ENCODE measurements around the gene KCNK13. TPM values are rescaled to one million over a fixed set of nuclear protein-coding genes. Genes with fewer than 3 reads are reported as not detected.

KCNK13 gene
- total and polyA plus RNA-seq, 2 experiments from 2014 or later: 0.21 to 1.0 TPM

DNA sequence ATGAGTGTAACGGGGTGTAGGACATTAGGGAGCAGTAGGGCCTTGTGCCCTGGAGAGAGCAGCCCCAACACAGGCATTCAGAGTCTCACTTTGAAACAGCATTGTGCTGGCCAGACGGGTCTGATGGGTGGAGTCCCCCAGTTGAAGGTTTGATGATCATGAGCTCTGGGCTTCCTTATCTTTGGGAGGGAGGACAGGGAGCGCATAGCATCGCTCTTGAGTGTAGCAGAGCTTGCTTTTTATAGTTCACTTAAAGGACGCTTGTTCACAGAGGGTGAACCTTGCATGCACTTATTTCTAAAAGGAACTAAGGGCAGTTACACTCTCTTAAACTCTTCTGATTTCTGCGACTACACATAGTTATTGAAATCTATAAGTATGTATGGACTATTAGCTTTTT lies 10.6 kb downstream of the KCNK13 start:
- DNase-seq (ENCODE audit: low spot score) (no peak), ATAC-seq (no peak)
- Histone ChIP-seq H3K27me3 (ENCODE audit: insufficient read depth) (no peaks in the 10 kb centered on the region), H3K9me2 (ENCODE audit: insufficient read depth) (peaks cover 3% of the 10 kb centered on the region; the same call in 1 of the 2 replicates), H4K20me1 (replicated peaks; ENCODE audit: insufficient read depth) (no peaks in the 10 kb centered on the region), H3K4me1 (ENCODE audit: insufficient read depth) (no peaks in the 10 kb centered on the region), H3K4me2 (no peak overlapping the region), H3K36me3 (ENCODE audit: insufficient read depth) (no peaks in the 10 kb centered on the region), H3K79me2 (replicated peaks; ENCODE audit: insufficient read depth) (no peaks in the 10 kb centered on the region), H3F3A (replicated peaks; ENCODE audit: low read depth) (no peaks in the 10 kb centered on the region), H3K4me3 (no peak overlapping the region), H2AFZ (no peak overlapping the region), H3K27ac (ENCODE audit: low read depth) (no peak overlapping the region)
- Mint-ChIP-seq H3K9me3 (no peaks in the 10 kb centered on the region), H3K27me3 (ENCODE audit: insufficient read depth, low read depth, poor library complexity) (no peaks in the 10 kb centered on the region), H3K4me1 (no peaks in the 10 kb centered on the region), H3K4me3 (no peak overlapping the region), H3K27ac (no peak overlapping the region), H3K36me3 (ENCODE audit: low read depth) (no peaks in the 10 kb centered on the region)
- TF ChIP-seq STAT1 (IDR thresholded peaks at IDR 0.05; ENCODE audit: unreplicated experiment) (no peak), JUNB (IDR thresholded peaks at IDR 0.05; ENCODE audit: unreplicated experiment) (no peak), POLR2AphosphoS5 (IDR thresholded peaks at IDR 0.05; ENCODE audit: low read depth) (no peak)

DNA sequence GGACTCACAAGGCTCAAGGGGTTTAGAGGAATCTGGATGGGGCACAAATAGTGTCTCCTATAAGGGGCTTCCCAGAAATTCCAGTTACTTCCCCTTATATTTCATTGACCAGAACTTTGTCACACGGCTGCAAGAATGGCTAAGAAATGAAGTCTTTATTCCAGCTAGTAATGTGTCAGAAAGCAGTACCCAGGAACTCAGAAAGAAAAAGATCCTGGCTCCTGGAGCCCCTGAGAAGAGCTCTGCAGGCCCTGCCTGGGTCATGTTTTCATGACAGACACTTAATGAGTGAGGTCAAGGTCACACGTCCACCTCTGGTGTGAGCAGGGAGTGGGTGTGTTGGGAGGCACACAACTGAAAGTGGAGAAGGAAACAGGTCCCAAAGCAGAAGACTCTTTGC lies 17.8 kb downstream of the KCNK13 start:
- no peaks in the 10 kb centered on the region for H3K79me2 ChIP-seq (replicated peaks; ENCODE audit: insufficient read depth)
- Mint-ChIP-seq H3K9me3 (no peaks in the 10 kb centered on the region), H3K27me3 (ENCODE audit: insufficient read depth, low read depth, poor library complexity) (peaks cover 9% of the 10 kb centered on the region), H3K36me3 (ENCODE audit: low read depth) (no peaks in the 10 kb centered on the region), H3K4me3 (no peak overlapping the region), H3K4me1 (no peaks in the 10 kb centered on the region), H3K27ac (no peak overlapping the region)
- DNase-seq (ENCODE audit: low spot score): no peak
- no peaks in the 10 kb centered on the region for H3F3A ChIP-seq (replicated peaks; ENCODE audit: low read depth)
- ATAC-seq: no peak
- no peak overlapping the region for H3K4me3 ChIP-seq
- H3K27me3 ChIP-seq (ENCODE audit: insufficient read depth): no peaks in the 10 kb centered on the region
- no peaks in the 10 kb centered on the region for H3K4me1 ChIP-seq (ENCODE audit: insufficient read depth)
- H4K20me1 ChIP-seq (replicated peaks; ENCODE audit: insufficient read depth): no peaks in the 10 kb centered on the region
- H2AFZ ChIP-seq: no peak overlapping the region
- H3K4me2 ChIP-seq: no peak overlapping the region
- H3K36me3 ChIP-seq (ENCODE audit: insufficient read depth): no peaks in the 10 kb centered on the region
- no peaks in the 10 kb centered on the region for H3K9me2 ChIP-seq (ENCODE audit: insufficient read depth)
- H3K27ac ChIP-seq (ENCODE audit: low read depth): no peak overlapping the region
- TF ChIP-seq CREB1 (CRISPR knock-in tag; IDR thresholded peaks at IDR 0.05; ENCODE audit: low read depth) (no peak), ZNF114 (CRISPR knock-in tag; IDR thresholded peaks at IDR 0.05) (no peak), POLR2AphosphoS5 (IDR thresholded peaks at IDR 0.05; ENCODE audit: low read depth) (no peak), EZH2phosphoT487 (IDR thresholded peaks at IDR 0.05; ENCODE audit: unreplicated experiment) (no peak), EZH2 (IDR thresholded peaks at IDR 0.05; ENCODE audit: low read depth, unreplicated experiment) (no peak), JUNB (IDR thresholded peaks at IDR 0.05; ENCODE audit: unreplicated experiment) (no peak), ZNF331 (CRISPR knock-in tag; IDR thresholded peaks at IDR 0.05; ENCODE audit: low read depth) (no peak), NANOG (IDR thresholded peaks at IDR 0.05; ENCODE audit: borderline replicate concordance) (no peak), STAT1 (IDR thresholded peaks at IDR 0.05; ENCODE audit: unreplicated experiment) (no peak)
- TF ChIP-seq, protein P1, sequence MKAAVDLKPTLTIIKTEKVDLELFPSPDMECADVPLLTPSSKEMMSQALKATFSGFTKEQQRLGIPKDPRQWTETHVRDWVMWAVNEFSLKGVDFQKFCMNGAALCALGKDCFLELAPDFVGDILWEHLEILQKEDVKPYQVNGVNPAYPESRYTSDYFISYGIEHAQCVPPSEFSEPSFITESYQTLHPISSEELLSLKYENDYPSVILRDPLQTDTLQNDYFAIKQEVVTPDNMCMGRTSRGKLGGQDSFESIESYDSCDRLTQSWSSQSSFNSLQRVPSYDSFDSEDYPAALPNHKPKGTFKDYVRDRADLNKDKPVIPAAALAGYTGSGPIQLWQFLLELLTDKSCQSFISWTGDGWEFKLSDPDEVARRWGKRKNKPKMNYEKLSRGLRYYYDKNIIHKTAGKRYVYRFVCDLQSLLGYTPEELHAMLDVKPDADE (IDR thresholded peaks at IDR 0.05): no peak
- TF ChIP-seq, protein P2, sequence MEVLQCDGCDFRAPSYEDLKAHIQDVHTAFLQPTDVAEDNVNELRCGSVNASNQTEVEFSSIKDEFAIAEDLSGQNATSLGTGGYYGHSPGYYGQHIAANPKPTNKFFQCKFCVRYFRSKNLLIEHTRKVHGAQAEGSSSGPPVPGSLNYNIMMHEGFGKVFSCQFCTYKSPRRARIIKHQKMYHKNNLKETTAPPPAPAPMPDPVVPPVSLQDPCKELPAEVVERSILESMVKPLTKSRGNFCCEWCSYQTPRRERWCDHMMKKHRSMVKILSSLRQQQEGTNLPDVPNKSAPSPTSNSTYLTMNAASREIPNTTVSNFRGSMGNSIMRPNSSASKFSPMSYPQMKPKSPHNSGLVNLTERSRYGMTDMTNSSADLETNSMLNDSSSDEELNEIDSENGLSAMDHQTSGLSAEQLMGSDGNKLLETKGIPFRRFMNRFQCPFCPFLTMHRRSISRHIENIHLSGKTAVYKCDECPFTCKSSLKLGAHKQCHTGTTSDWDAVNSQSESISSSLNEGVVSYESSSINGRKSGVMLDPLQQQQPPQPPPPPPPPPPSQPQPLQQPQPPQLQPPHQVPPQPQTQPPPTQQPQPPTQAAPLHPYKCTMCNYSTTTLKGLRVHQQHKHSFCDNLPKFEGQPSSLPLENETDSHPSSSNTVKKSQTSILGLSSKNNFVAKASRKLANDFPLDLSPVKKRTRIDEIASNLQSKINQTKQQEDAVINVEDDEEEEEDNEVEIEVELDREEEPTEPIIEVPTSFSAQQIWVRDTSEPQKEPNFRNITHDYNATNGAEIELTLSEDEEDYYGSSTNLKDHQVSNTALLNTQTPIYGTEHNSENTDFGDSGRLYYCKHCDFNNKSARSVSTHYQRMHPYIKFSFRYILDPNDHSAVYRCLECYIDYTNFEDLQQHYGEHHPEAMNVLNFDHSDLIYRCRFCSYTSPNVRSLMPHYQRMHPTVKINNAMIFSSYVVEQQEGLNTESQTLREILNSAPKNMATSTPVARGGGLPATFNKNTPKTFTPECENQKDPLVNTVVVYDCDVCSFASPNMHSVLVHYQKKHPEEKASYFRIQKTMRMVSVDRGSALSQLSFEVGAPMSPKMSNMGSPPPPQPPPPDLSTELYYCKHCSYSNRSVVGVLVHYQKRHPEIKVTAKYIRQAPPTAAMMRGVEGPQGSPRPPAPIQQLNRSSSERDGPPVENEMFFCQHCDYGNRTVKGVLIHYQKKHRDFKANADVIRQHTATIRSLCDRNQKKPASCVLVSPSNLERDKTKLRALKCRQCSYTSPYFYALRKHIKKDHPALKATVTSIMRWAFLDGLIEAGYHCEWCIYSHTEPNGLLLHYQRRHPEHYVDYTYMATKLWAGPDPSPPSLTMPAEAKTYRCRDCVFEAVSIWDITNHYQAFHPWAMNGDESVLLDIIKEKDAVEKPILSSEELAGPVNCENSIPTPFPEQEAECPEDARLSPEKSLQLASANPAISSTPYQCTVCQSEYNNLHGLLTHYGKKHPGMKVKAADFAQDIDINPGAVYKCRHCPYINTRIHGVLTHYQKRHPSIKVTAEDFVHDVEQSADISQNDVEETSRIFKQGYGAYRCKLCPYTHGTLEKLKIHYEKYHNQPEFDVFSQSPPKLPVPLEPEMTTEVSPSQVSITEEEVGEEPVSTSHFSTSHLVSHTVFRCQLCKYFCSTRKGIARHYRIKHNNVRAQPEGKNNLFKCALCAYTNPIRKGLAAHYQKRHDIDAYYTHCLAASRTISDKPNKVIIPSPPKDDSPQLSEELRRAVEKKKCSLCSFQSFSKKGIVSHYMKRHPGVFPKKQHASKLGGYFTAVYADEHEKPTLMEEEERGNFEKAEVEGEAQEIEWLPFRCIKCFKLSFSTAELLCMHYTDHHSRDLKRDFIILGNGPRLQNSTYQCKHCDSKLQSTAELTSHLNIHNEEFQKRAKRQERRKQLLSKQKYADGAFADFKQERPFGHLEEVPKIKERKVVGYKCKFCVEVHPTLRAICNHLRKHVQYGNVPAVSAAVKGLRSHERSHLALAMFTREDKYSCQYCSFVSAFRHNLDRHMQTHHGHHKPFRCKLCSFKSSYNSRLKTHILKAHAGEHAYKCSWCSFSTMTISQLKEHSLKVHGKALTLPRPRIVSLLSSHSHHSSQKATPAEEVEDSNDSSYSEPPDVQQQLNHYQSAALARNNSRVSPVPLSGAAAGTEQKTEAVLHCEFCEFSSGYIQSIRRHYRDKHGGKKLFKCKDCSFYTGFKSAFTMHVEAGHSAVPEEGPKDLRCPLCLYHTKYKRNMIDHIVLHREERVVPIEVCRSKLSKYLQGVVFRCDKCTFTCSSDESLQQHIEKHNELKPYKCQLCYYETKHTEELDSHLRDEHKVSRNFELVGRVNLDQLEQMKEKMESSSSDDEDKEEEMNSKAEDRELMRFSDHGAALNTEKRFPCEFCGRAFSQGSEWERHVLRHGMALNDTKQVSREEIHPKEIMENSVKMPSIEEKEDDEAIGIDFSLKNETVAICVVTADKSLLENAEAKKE (CRISPR knock-in tag; IDR thresholded peaks at IDR 0.05): no peak
- TF ChIP-seq, protein P3, sequence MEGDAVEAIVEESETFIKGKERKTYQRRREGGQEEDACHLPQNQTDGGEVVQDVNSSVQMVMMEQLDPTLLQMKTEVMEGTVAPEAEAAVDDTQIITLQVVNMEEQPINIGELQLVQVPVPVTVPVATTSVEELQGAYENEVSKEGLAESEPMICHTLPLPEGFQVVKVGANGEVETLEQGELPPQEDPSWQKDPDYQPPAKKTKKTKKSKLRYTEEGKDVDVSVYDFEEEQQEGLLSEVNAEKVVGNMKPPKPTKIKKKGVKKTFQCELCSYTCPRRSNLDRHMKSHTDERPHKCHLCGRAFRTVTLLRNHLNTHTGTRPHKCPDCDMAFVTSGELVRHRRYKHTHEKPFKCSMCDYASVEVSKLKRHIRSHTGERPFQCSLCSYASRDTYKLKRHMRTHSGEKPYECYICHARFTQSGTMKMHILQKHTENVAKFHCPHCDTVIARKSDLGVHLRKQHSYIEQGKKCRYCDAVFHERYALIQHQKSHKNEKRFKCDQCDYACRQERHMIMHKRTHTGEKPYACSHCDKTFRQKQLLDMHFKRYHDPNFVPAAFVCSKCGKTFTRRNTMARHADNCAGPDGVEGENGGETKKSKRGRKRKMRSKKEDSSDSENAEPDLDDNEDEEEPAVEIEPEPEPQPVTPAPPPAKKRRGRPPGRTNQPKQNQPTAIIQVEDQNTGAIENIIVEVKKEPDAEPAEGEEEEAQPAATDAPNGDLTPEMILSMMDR (conservative IDR thresholded peaks at IDR 0.05; ENCODE audit: low read depth in 2 of 2): no peak

All from GM23338 (cell line).